Psoas muscle (tissue), 8 donors: Measurements from ENCODE around the gene FCAMR. TPM values are rescaled to one million over a fixed set of nuclear protein-coding genes. Genes with fewer than 3 reads are reported as not detected.

Experiments
- ATAC-seq, 4 donors: fragments of 200-7000 bp; cut with Tn5 transposase; one replicate each; pipeline ENCODE4 v1.9.1; 2020; ENCODE audit warnings: moderate library complexity in 3 of 4, mild to moderate bottlenecking in 2 of 4
- DNase-seq, 2 donors: peaks; one replicate each; pipeline ENCODE4 v3.0.0-alpha.2; 2020
- H3K27ac ChIP-seq: fragments of 200-600 bp; one replicate; pipeline ENCODE4 v1.8.0; 2022
- H3K27me3 ChIP-seq, 3 donors: fragments of 200-600 bp in 1 of 3; one replicate each; pipeline versions ENCODE4 v1.6.1 to v1.8.0; 2013 to 2022; ENCODE audit warnings: low read length in 2 of 3, mild to moderate bottlenecking in 2 of 3, moderate library complexity in 1 of 3; ENCODE audit not compliant: insufficient read depth in 3 of 3
- H3K36me3 ChIP-seq, 2 donors: fragments of 200-600 bp in 1 of 2; one replicate each; pipeline versions ENCODE4 v1.6.1 to v1.8.0; 2013 to 2022; ENCODE audit warnings: low read depth in 1 of 2, mild to moderate bottlenecking in 1 of 2, moderate library complexity in 1 of 2; ENCODE audit not compliant: insufficient read depth in 1 of 2
- H3K4me1 ChIP-seq: fragments of 200-600 bp; one replicate; pipeline ENCODE4 v1.8.0; 2022
- H3K4me3 ChIP-seq: fragments of 200-600 bp; one replicate; pipeline ENCODE4 v1.8.0; 2022; ENCODE audit warnings: mild to moderate bottlenecking
- H3K9me3 ChIP-seq: fragments of 200-600 bp; one replicate; pipeline ENCODE4 v1.8.0; 2022
- CTCF ChIP-seq: fragments of 200-600 bp; IDR thresholded peaks from one replicate; pipeline ENCODE4 v1.8.0; 2022; ENCODE audit warnings: antibody characterized with exemption
- WGBS, 3 donors: extraction: QIAGEN DNeasy Blood & Tissue Kit; methylation state at CpG; one replicate each; pipeline versions ENCODE4 v1.1.6 to v1.1.7; 2013; 5-methylcytosine and 5-hydroxymethylcytosine counted together
- intact Hi-C, 2 donors: fragments of 100-400 bp; cut with DNase I; formaldehyde crosslinking; loops; one replicate each; pipeline versions ENCODE4 v1.11.0 to v1.14.2; 2022
- polyA plus RNA-seq, 3 donors: library from polyadenylated mRNA; stranded (reverse); fragments of 200-250 nt; gene quantifications; one replicate each; pipeline ENCODE4 v1.2.3, GENCODE V29; 2013
- total RNA-seq, 4 donors: library from RNA; stranded (reverse); fragmentation: NEBNext Ultra II Directional in 2 of 4; extraction: Animal tissue kit (Norgen Biotek cat#: 25700) in 2 of 4; gene quantifications; one replicate each; pipeline versions ENCODE4 v1.2.1 to v1.2.4, GENCODE V29; 2021 to 2023
- donor health status: healthy with polysubstance abuse.
- donor health status: DM: no; HTN: no; CAD: no; lungs with moderate emphysema.
- donor health status: Bipolar disorder and iron deficiency.
- donor health status: healthy.
- donor health status: DM: yes; HTN: yes; CAD: no.
- donor health status: DM: no; HTN: no; CAD: no.
- donor health status: DM: no; HTN: no; CAD: no.
- donor health status: DM: yes; HTN: yes; CAD: no.

FCAMR gene
- total and polyA plus RNA-seq, 7 donors = not detected

- ATAC-seq (no peak), DNase-seq (no peak)
- 82 to 88% (median 86%) methylated on average over 3 of the region's 3 CpGs for WGBS, 3 donors
- Histone ChIP-seq H3K9me3 (no peaks in the 10 kb centered on the region), H3K4me3 (no peak overlapping the region), H3K4me1 (no peaks in the 10 kb centered on the region), H3K27ac (no peak overlapping the region), H3K36me3 (no peaks in the 10 kb centered on the region), H3K27me3 (peaks cover 0 to 11% (median 0%) of the 10 kb centered on the region in 3 donors)
- TF ChIP-seq CTCF = no peak
- intact Hi-C loops = no loop called here
These were observed 3.9 kb upstream of the FCAMR start for GRCh38 chr1:206974140-206974539.

GRCh38 chr1:206972728-206973127 lies 2.5 kb upstream of the FCAMR start:
- no peaks in the 10 kb centered on the region for H3K4me1 ChIP-seq
- no peaks in the 10 kb centered on the region for H3K36me3 ChIP-seq
- no peak for ATAC-seq
- H3K4me3 ChIP-seq = no peak overlapping the region
- TF ChIP-seq CTCF = no peak
- no peak overlapping the region for H3K27ac ChIP-seq
- intact Hi-C loops = no loop called here
- 75 to 81% (median 78%) methylated on average over 2 of the region's 2 CpGs for WGBS, 3 donors
- peaks cover 0 to 11% (median 0%) of the 10 kb centered on the region in 3 donors for H3K27me3 ChIP-seq
- no peak for DNase-seq
- no peaks in the 10 kb centered on the region for H3K9me3 ChIP-seq

GRCh38 chr1:206971029-206971655 lies 882 bp upstream of the FCAMR start:
- H3K27me3 ChIP-seq = peaks cover 0 to 11% (median 0%) of the 10 kb centered on the region in 3 donors
- no peak for TF ChIP-seq CTCF
- DNase-seq (no peak), ATAC-seq (no peak)
- intact Hi-C loops = no loop called here
- no peak overlapping the region for H3K4me3 ChIP-seq
- H3K9me3 ChIP-seq = no peaks in the 10 kb centered on the region
- H3K4me1 ChIP-seq = no peaks in the 10 kb centered on the region
- 60 to 76% (median 64%) methylated on average over 2 of the region's 2 CpGs for WGBS, 3 donors
- H3K36me3 ChIP-seq = no peaks in the 10 kb centered on the region
- H3K27ac ChIP-seq = no peak overlapping the region

- H3K4me3 ChIP-seq = no peak overlapping the region
- ATAC-seq = no peak
- TF ChIP-seq CTCF = no peak
- no peaks in the 10 kb centered on the region for H3K36me3 ChIP-seq
- no peaks in the 10 kb centered on the region for H3K9me3 ChIP-seq
- no peak overlapping the region for H3K27ac ChIP-seq
- no peak for DNase-seq
- H3K4me1 ChIP-seq = no peaks in the 10 kb centered on the region
- intact Hi-C loops = no loop called here
- 77 to 78% (median 77%) methylated on average over 5 of the region's 5 CpGs for WGBS, 3 donors
- H3K27me3 ChIP-seq = peaks cover 0 to 11% (median 0%) of the 10 kb centered on the region in 3 donors
These were observed 1.2 kb downstream of the FCAMR start for GRCh38 chr1:206969090-206969489.
